GM19452 (cell line): ENCODE data around the gene GUCY1B1.

Experiments used
- ATAC-seq: cut with Tn5 transposase; IDR thresholded peaks from one replicate; pipeline ENCODE4 v1.9.1; 2021; ENCODE audit not compliant: unreplicated experiment

Gene GUCY1B1

DNA sequence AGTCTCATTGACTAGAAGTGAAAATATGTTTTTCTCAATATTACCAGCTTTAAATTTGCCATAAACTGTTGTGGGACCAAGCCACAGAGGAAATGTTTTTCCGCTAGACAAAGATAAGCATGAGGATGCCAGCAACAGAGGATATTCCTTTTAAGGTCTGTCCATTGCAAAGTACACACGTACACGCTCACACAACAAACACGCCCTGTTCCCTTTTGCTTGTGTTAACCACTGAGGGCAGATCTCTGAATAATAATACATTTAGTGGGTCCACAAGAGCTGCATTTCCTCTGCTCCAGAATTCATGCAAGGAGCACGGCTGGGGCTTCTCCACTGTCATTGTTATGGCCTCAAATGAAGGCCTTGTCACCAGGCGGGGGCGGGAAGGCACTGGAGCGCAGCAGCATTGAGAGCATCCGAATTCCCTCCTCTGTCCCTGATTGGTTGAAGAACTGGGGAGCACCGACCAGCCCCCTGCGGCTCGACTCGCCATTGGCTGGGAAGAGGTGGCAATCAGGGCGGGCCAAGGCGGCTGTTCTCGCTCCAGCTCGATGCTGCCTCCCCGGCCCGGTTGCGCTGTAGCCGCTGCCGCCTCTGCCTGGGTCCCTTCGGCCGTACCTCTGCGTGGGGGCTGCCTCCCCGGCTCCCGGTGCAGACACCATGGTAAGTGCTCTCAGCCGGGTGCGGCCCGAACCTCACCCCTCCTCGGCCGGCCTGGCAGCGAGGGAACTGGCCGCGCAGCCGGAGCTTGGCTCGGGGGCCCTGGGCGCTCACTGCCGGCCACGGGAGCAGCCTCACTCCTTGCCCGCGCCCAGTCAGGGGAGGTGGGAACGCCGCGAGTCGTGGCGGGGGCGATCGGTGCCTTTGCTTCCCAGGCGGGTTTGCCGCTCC, at the start of gene GUCY1B1:
TSS of gene GUCY1B1 (plus strand) at position 541 of the 891 bp plus-strand sequence. CDS start at position 661, 120 bp downstream.
- peak; percentile 96 for ATAC-seq

DNA sequence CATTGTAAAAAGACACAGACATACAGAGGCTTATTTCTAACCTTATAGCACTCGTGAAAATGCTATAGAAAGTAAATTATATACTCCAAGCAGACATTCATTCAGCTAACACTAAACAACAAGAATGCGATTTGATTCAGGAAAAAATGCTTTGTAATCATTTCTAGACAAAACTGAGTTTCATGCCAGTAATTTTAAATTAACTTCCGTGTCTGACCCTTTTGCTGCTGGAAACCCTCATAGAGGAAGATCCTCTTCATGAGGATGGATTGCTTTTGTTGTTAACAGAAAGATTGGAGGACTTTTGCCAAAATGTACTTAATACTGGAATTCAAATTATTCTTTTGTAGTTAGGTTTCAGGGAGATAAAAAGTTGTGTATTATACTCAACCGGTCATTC, 48.9 kb upstream of the GUCY1B1 start:
- ATAC-seq = no peak

DNA sequence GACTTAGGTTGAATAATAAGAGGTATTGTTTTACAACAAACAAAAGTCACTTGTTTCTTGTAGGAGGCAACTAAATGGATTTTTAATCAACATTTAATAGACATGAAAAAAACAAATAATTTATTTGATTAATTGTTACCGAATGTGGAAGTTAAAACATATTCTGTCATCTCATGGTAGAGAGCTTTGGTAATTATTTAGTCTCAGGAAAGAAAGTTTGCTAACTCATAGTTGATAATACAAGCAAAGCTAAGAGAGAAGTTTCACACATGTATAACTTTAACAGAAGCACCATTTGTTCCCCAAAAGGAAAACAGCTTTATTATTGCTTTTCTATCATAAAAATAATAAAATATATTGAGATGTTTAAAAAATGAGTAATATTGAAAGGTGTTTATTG, 47.3 kb upstream of the GUCY1B1 start:
- ATAC-seq = no peak

DNA sequence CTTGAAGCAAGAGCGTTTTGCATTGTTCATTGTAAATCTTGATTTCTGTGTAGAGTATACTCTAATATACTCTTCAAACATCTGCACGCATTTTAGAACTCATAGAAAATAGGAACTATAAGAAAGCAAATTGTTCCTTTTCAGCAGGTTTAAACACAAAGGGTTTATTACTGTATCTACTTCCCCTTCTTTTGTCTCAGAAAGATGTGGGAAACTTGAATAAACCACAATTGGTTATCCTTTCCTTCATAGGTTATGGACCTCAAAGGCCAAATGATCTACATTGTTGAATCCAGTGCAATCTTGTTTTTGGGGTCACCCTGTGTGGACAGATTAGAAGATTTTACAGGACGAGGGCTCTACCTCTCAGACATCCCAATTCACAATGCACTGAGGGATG, 46.0 kb upstream of the GUCY1B1 start:
- no peak for ATAC-seq

GRCh38 chr4:155713911-155714310, 44.9 kb upstream of the GUCY1B1 start:
- ATAC-seq = no peak

- no peak for ATAC-seq
These were observed 36.5 kb upstream of the GUCY1B1 start for GRCh38 chr4:155722336-155722735.

GRCh38 chr4:155722816-155723499, 35.9 kb upstream of the GUCY1B1 start:
- ATAC-seq = no peak

GRCh38 chr4:155724731-155725130, 34.1 kb upstream of the GUCY1B1 start:
- no peak for ATAC-seq

GRCh38 chr4:155734065-155734464, 24.8 kb upstream of the GUCY1B1 start:
- no peak for ATAC-seq

GRCh38 chr4:155734951-155735350, 23.9 kb upstream of the GUCY1B1 start:
- no peak for ATAC-seq

DNA sequence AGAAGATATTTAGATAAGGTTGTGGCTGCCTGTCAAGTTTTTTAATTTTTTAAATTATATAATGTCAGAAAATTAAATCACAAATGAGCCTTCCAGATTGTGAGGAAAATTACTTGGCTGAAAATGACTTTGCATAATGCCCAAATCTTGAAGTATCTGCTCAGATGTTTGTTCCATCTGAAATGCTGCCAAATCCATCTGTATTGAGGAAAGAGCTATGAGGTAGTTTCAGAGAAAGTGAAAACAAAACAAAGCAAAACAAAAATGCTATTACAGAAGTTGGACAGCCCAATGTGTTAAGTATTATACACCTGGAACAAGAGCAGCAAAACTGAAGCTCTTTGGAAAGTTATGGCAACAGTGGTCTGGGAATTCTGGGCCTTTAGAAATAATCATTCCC, 23.3 kb upstream of the GUCY1B1 start:
- no peak for ATAC-seq

DNA sequence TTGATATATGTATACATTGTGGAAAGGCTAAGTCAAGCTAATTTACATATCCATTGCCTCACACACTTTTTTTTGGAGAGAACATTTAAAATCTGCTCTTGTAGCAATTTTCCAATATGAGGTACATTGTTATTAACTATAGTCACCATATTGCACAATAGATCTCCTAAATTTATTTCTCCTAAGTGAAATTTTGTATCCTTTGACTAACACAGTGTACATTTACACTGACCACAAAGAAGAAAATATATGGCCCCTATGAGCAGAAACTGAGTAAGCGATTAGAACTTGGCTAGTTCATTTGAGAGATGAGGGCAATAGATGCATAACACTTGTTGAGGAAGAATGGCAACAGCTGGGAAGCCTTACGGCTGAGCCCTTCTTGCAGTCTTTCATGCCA, 20.3 kb upstream of the GUCY1B1 start:
- ATAC-seq = no peak

DNA sequence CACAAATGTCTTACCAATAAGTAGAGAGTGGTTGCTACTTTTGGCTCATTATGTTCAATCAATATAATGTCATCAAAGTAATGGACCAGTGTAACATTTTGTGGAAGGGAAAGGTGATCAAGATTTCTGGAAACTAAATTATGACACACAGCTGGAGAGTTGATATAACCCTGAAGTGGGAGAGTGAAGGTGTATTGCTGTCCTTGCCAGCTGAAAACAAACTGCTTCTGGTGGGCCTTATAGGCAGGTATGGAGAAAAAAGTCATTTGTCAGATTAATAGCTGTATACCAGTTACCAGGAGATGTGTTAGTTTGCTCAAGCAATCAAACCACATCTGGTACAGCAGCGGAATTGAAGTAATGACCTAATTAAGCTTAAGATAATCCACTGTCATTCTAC, 17.3 kb upstream of the GUCY1B1 start:
- no peak for ATAC-seq

DNA sequence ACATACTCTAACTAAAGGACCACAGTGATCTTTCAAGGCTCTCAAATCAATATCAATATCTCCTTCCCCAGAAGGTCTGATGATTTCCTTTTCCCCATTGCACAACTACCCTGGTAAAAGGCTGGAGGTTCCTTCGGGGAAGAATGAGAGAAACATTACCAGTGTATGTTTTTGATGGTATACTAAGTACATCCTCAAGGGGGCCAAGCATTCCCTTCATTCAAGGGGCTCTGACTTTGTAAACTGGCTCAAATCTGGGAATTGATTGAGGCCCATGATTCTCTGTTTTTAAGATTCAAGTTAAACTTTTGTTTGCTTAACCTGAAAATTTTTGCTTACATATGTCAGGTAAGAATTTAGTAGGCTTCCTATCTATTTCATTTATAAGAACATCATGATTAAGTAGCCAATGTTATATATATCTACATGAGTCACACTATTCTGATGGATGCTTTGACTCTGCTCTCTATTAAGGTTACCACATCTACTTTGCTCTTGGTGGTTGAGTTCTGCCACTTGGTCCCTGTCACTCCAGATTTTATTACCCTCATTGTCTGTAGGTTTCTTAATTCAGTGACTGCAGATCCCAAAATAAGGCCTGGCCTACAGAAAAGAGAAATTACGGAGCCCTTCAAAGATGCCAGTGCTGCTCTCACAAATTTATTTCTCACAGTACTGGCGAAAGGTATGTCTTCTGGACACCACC, 16.4 kb upstream of the GUCY1B1 start:
- no peak for ATAC-seq

DNA sequence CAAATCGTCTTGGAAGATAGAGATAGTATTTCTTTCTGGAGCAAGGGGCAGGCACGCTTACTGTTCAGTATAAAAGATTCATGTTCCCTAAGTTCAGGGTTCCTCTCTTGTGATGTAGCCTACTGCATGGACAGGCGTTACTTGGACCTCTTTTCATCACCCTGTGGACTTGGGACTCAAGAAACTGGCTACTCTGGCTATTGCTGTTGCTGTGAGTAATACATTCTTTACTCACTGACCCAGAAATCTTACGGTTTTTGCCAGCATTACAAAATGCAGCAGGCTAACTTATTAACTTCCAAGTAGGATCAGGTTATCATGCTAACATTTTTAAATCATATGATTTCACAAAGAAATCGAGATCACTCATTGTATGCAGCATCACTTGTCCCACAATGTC, 12.8 kb upstream of the GUCY1B1 start:
- no peak for ATAC-seq

- no peak for ATAC-seq
These were observed 10.8 kb upstream of the GUCY1B1 start for GRCh38 chr4:155748039-155748438.

DNA sequence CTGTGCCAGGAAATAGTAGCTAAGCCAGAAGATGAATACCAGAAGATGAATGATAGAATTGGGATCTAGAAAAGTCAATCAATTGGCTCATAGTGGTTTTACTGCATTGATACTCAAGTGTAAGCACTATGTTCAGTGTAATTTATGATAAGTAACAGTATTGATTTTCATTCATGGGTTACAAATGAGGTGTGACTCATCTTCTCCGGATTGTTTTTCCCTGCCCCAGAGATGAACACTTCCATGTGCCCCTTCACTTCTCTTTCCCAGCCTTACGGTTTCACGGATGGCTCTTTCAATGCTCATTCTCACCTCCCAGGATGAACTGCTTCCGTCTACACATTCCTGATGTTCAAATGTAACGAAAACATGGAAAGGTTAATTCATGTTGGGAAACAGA, 9.8 kb upstream of the GUCY1B1 start:
- ATAC-seq = no peak

DNA sequence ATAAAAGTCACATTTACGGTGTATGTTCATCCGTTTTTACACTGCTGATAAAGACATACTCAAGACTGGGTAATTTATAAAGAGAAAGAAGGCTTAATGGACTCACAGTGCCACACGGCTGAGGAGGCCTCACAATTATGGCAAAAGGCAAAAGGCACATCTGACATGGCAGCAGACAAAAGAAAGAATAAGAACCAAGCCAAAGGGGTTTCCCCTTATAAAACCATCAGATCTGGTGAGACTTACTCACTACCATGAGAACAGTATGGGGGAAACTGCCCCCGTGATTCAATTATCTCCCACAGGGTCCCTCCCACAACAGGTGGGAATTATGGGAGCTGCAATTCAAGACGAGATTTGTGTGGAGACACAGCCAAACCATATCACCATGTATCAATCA, 7.3 kb upstream of the GUCY1B1 start:
- ATAC-seq = no peak

- no peak for ATAC-seq
These were observed 1.0 kb upstream of the GUCY1B1 start for GRCh38 chr4:155757745-155758265.

- peak; percentile 19 for ATAC-seq
These were observed 791 bp downstream of the GUCY1B1 start for GRCh38 chr4:155759372-155760252.
